Inferior parietal cortex (tissue), 1 donor: Measurements from ENCODE around the gene SMIM38.

Experiments used
- DNase-seq: peaks from one replicate; pipeline ENCODE4 v3.0.0-alpha.2; 2016; ENCODE audit errors: extremely low spot score

Gene SMIM38

DNA sequence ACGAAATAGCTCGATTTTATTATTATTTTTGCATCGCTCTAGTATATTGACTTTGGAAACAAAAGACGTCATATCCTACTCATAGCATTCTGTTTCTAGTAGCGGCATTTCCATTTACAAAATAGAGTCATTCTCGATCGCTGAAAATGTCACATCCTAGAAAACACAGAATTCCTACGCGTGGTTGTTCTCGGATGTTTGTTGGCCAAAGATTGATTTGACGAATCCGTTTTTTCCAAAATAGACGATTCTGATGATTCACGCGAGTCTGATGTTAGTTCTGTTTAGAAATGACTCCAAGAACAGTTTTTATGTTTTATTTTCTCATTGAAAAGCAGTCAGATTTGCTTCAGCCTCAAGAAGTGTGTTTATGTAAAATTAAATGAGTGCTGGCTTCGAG lies 47.6 kb downstream of the SMIM38 start:
- DNase-seq: no peak

DNA sequence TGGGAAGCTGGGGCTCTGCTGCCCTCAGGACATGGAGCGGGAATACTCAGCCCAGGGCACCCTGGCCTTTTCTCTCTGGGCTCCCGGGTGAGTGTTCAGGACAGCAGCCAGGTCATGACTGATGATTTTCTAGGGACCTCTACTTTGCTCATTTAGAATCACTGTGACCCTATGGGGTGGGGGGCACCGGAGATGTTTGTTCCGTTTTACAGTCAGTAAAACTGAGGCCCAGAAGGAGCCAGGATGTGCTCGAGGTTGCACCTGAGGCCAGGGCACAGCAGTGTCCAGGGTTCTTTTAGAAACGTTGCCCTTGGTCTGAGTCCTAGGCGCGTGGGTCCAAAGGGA lies 48.1 kb downstream of the SMIM38 start:
- DNase-seq: no peak

DNA sequence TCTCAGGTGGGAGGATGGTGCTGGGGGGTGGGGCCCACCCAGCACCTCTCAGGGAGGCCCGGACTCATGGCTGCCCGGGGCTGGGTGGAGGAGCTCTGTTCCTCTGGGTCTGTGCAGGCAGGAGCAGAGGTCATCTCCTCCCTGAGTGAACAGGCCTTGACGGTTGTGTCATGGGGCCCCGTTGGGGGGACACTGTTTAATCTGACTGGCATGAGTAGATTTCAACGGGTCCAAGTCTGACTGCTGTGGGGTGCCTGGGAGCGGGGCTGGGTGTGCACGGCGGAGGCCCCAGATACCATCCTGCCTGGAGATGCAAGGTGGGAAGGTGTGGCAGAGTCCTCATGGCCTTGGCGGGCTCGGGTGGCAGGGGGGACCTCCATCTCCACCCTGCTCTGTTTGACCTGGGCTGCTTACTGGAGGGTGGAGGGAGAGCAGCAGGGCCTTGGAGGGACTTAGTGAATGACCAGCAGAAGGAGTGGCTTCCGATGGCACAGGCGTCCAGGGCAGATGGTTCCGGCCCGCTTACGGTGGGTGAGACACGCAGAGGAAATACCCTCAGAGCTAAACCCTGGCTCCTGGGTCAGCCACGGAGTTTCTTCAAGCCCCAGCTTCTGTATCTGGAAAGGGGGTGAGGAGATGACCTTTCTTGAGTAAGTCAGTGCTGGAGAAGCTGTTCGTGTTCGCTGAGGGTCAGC lies 48.7 kb downstream of the SMIM38 start:
- no peak for DNase-seq

DNA sequence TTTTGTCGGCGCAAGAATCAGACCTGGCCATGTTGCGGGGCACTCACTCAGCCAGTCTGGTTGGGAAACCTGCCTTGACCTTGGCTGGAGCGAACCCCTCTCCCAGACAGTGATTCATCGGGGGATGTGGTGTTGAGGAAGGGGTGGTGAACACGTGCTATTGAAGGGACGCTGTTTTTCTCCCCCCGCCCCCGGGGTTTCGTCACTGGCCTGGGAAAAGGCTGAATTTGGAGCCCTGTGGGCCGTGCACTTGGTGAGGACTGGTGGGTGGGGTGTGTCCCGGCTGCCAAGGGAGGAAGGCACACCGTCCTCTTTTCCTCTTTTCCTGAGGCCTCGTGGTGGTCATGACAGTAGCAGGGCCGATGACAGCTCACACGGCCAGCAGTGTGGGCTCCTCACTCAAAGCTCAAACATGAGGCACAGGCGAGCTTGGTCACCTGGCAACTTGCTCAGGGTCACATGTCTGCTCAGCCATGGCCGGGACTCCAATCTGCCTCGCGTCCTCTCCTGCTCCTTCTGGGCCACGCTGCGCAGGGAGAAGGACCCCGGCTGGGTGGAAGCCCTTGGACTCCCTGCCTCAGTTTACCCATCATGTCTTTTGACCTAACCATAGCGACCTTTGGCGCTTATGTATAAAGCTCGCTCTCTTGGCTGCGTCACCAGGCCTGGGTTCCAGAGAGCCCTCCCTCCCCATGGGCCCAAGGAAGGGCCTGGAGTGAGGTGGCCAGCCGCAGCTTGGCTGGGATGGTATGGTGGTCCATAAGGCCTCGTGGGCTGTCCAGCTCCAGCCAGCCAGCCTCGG lies 49.4 kb downstream of the SMIM38 start:
- no peak for DNase-seq
